Measurements from ENCODE around the gene NHSL1. TPM values are rescaled to one million over a fixed set of nuclear protein-coding genes. Genes with fewer than 3 reads are reported as not detected.

NHSL1 gene
- total and polyA plus RNA-seq, 4 donors: 19.6 to 31.3 (median 26.2) TPM

DNA sequence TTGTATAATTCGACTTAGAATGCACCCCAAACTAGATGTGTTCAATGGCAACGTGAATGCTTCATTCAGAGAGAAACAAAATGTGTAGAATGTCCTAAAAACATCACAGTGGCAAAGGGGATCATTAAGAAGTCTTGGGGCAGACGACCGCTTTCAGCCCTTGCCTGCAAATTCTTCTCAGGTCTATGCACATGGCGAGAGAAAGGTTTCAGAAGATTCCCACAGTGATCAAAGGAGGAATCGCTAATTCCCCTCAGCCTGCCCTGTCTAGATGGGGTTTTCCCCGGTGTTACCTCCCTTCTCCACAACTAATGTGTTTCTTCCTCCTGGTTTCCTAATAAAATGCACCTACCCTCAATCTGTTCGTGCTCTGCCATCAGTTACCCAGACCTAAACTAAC, 13.3 kb upstream of the NHSL1 start:
- H3K4me3 ChIP-seq (ENCODE audit: low read depth, low read length): no peak overlapping the region
- H3K27ac ChIP-seq (ENCODE audit: low read depth, low read length): no peak overlapping the region
- peaks cover 8% of the 10 kb centered on the region for H3K4me1 ChIP-seq (ENCODE audit: control insufficient read depth, insufficient read depth, low read length)
- H3K36me3 ChIP-seq (ENCODE audit: control insufficient read depth, insufficient read depth, low read length): no peaks in the 10 kb centered on the region
- peak in 1 of 6 donors; percentile 64 for DNase-seq (ENCODE audit: low read depth in 4 of 6, low spot score in 6 of 6)
- no peaks in the 10 kb centered on the region for H3K27me3 ChIP-seq (ENCODE audit: control insufficient read depth, insufficient read depth, low read length)
- peaks cover under 1% of the 10 kb centered on the region for H3K9me3 ChIP-seq (ENCODE audit: control insufficient read depth, insufficient read depth, low read length)
- WGBS (ENCODE audit: insufficient coverage): 25% methylated on average over 7 of the region's 8 CpGs

DNA sequence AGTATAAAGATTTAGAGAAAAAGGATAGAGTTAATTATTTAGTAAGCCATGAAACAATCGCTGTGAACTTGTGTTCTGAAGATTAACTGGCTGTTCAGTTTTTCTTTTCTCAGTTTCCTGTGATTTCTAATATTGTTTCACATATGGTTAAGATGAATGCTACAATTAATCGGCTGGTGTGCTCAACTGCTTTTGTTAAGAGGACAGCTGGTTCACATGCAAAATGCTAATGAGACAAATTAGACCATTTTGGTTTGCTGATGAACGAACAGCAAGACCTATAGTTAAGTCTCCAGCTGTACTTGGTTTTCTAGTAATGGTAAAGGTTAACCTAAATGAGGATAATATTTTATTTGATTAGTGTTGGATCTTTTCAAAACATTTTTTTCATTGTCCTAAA, 10.8 kb upstream of the NHSL1 start:
- H3K9me3 ChIP-seq (ENCODE audit: control insufficient read depth, insufficient read depth, low read length): no peaks in the 10 kb centered on the region
- DNase-seq (ENCODE audit: low read depth in 4 of 6, low spot score in 6 of 6): peak in 2 of 6 donors; percentile 41 to 63
- H3K36me3 ChIP-seq (ENCODE audit: control insufficient read depth, insufficient read depth, low read length): no peaks in the 10 kb centered on the region
- 64% methylated on average over 2 of the region's 3 CpGs for WGBS (ENCODE audit: insufficient coverage)
- peaks cover 3% of the 10 kb centered on the region for H3K4me1 ChIP-seq (ENCODE audit: control insufficient read depth, insufficient read depth, low read length)
- H3K4me3 ChIP-seq (ENCODE audit: low read depth, low read length): no peak overlapping the region
- H3K27me3 ChIP-seq (ENCODE audit: control insufficient read depth, insufficient read depth, low read length): no peaks in the 10 kb centered on the region
- no peak overlapping the region for H3K27ac ChIP-seq (ENCODE audit: low read depth, low read length)

- DNase-seq (ENCODE audit: low read depth in 4 of 6, low spot score in 6 of 6): peak in 3 of 6 donors; percentile 42 to 84 (median 74)
- H3K9me3 ChIP-seq (ENCODE audit: control insufficient read depth, insufficient read depth, low read length): no peaks in the 10 kb centered on the region
- H3K27me3 ChIP-seq (ENCODE audit: control insufficient read depth, insufficient read depth, low read length): no peaks in the 10 kb centered on the region
- H3K27ac ChIP-seq (ENCODE audit: low read depth, low read length): no peak overlapping the region
- H3K4me1 ChIP-seq (ENCODE audit: control insufficient read depth, insufficient read depth, low read length): peaks cover 3% of the 10 kb centered on the region
- no peak overlapping the region for H3K4me3 ChIP-seq (ENCODE audit: low read depth, low read length)
- no peaks in the 10 kb centered on the region for H3K36me3 ChIP-seq (ENCODE audit: control insufficient read depth, insufficient read depth, low read length)
- WGBS (ENCODE audit: insufficient coverage): 19% methylated on average over 2 of the region's 6 CpGs
These were observed 10.1 kb upstream of the NHSL1 start for GRCh38 chr6:138509371-138509770.

DNA sequence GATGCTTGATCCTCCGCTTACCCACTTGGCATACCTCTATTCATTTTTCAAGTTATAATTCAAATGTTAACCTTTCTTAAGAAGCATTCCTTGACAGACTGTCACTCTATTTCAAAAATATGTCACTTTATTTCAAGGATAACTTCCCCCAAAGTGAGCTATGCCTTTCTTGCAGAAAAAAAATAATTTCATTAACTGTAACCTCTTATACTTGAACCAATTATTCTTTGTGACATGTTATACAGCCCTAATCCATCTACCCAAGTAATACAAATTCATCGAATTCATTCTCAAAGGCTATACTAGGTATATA, 9.3 kb upstream of the NHSL1 start:
- DNase-seq (ENCODE audit: low read depth in 4 of 6, low spot score in 6 of 6): no peak
- H3K27ac ChIP-seq (ENCODE audit: low read depth, low read length): no peak overlapping the region
- WGBS (ENCODE audit: insufficient coverage): 100% methylated on average over 1 of the region's 2 CpGs
- no peaks in the 10 kb centered on the region for H3K27me3 ChIP-seq (ENCODE audit: control insufficient read depth, insufficient read depth, low read length)
- H3K36me3 ChIP-seq (ENCODE audit: control insufficient read depth, insufficient read depth, low read length): no peaks in the 10 kb centered on the region
- H3K9me3 ChIP-seq (ENCODE audit: control insufficient read depth, insufficient read depth, low read length): no peaks in the 10 kb centered on the region
- H3K4me3 ChIP-seq (ENCODE audit: low read depth, low read length): no peak overlapping the region
- peaks cover 3% of the 10 kb centered on the region for H3K4me1 ChIP-seq (ENCODE audit: control insufficient read depth, insufficient read depth, low read length)

DNA sequence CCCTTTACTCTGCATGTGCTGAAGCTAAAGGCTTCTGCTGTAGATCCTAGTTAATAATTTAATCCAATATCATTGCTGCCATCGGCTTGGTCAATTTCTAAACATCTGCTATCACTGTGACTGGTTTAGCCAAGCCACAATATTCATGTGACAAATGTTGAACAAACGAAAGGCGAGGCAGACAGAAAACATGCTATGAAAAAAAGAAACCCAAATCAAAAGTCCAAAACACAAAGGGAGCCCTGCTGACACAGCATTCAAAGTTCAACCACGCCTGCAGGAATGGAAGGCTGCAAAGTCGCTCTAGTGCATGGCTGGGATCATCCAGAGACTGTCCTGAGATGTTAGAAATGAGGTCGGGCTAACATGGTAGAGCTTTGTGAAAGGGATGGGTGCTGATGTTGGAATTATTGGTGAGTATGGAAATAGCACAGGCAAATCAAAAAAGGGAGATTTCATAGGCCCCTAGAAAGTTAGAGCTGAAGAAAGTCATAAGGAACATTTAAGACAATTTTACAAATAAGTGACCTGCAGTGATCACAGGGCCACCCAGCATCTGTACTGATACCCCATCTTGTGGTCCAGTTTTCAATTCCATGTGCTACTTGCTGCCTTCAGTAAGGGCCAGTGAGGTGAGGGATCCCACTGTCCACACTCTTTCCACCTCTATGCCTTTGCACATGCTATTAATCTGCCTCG, 8.8 kb upstream of the NHSL1 start:
- H3K9me3 ChIP-seq (ENCODE audit: control insufficient read depth, insufficient read depth, low read length): no peaks in the 10 kb centered on the region
- no peak for DNase-seq (ENCODE audit: low read depth in 4 of 6, low spot score in 6 of 6)
- WGBS (ENCODE audit: insufficient coverage): 63% methylated on average over 5 of the region's 7 CpGs
- H3K27me3 ChIP-seq (ENCODE audit: control insufficient read depth, insufficient read depth, low read length): no peaks in the 10 kb centered on the region
- peaks cover 3% of the 10 kb centered on the region for H3K4me1 ChIP-seq (ENCODE audit: control insufficient read depth, insufficient read depth, low read length)
- H3K36me3 ChIP-seq (ENCODE audit: control insufficient read depth, insufficient read depth, low read length): no peaks in the 10 kb centered on the region
- no peak overlapping the region for H3K27ac ChIP-seq (ENCODE audit: low read depth, low read length)
- H3K4me3 ChIP-seq (ENCODE audit: low read depth, low read length): no peak overlapping the region

- WGBS (ENCODE audit: insufficient coverage): 98% methylated on average over 7 of the region's 14 CpGs
- DNase-seq (ENCODE audit: low read depth in 4 of 6, low spot score in 6 of 6): no peak
- Histone ChIP-seq H3K36me3 (ENCODE audit: control insufficient read depth, insufficient read depth, low read length) (no peaks in the 10 kb centered on the region), H3K4me1 (ENCODE audit: control insufficient read depth, insufficient read depth, low read length) (no peaks in the 10 kb centered on the region), H3K27me3 (ENCODE audit: control insufficient read depth, insufficient read depth, low read length) (no peaks in the 10 kb centered on the region), H3K27ac (ENCODE audit: low read depth, low read length) (no peak overlapping the region), H3K9me3 (ENCODE audit: control insufficient read depth, insufficient read depth, low read length) (no peaks in the 10 kb centered on the region), H3K4me3 (ENCODE audit: low read depth, low read length) (no peak overlapping the region)
These were observed 5.7 kb upstream of the NHSL1 start for GRCh38 chr6:138504764-138505689.

DNA sequence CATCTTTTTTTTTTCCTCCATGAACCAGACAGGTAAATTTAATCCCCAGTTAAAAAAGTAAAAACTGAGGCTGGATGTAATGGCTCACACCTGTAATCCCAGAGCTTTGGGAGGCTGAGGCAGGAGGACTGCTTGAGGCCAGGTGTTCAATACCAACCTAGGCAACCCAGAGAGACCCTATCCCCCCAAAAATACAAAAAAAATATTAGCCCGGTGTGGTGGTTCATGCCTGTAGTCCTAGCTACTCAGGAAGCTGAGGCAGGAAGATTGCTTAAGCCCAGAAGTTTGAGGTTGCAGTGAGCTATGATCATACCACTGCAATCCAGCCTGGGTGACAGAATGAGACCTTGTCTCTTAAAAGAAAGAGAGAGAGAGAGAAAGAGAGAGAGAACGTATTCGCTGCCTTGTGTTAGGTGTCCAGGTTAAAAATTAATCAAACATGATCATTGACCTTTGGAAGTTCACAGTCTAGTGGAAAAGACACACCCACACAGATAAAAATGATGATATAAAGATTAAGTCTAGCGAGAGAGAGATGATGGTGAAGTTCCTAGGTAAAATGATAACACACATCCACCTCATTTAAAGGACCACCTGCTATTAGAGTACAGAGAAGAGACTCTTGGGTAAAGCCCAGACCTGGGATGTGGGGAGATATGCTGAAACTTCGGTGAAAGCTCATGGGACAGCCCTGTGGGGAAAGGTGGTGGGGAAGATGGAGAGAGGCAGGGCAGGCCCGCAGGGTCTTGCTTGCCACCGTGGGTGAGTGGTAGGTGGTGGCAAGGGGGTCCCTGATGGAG, 4.8 kb upstream of the NHSL1 start:
- H3K27me3 ChIP-seq (ENCODE audit: control insufficient read depth, insufficient read depth, low read length): no peaks in the 10 kb centered on the region
- H3K27ac ChIP-seq (ENCODE audit: low read depth, low read length): no peak overlapping the region
- WGBS (ENCODE audit: insufficient coverage): 91% methylated on average over 3 of the region's 7 CpGs
- H3K4me1 ChIP-seq (ENCODE audit: control insufficient read depth, insufficient read depth, low read length): no peaks in the 10 kb centered on the region
- H3K36me3 ChIP-seq (ENCODE audit: control insufficient read depth, insufficient read depth, low read length): no peaks in the 10 kb centered on the region
- H3K9me3 ChIP-seq (ENCODE audit: control insufficient read depth, insufficient read depth, low read length): no peaks in the 10 kb centered on the region
- no peak for DNase-seq (ENCODE audit: low read depth in 4 of 6, low spot score in 6 of 6)
- H3K4me3 ChIP-seq (ENCODE audit: low read depth, low read length): no peak overlapping the region

DNA sequence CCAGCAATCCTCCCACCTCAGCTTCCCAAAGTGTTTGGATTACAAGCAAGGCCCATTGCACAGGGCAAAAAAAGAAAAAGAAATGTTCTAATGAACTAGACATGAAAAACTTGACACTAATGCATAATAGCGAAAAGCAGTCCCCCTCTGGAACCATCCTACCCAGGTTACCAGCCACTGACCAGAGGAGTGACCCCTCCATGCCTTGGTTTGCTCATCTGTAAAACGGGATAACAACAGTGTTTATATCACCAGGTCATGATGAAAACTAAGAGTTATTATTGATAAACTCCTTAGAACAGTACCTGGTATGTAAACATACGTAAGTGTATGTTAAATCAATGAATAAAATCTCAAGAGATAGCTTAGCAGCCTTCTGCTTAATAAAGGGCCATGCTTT, 3.3 kb upstream of the NHSL1 start:
- Histone ChIP-seq H3K27ac (ENCODE audit: low read depth, low read length) (no peak overlapping the region), H3K9me3 (ENCODE audit: control insufficient read depth, insufficient read depth, low read length) (no peaks in the 10 kb centered on the region), H3K36me3 (ENCODE audit: control insufficient read depth, insufficient read depth, low read length) (no peaks in the 10 kb centered on the region), H3K4me3 (ENCODE audit: low read depth, low read length) (no peak overlapping the region), H3K4me1 (ENCODE audit: control insufficient read depth, insufficient read depth, low read length) (no peaks in the 10 kb centered on the region), H3K27me3 (ENCODE audit: control insufficient read depth, insufficient read depth, low read length) (no peaks in the 10 kb centered on the region)
- no CpG with 5 or more reads among the region's 3 CpGs for WGBS (ENCODE audit: insufficient coverage)
- no peak for DNase-seq (ENCODE audit: low read depth in 4 of 6, low spot score in 6 of 6)

DNA sequence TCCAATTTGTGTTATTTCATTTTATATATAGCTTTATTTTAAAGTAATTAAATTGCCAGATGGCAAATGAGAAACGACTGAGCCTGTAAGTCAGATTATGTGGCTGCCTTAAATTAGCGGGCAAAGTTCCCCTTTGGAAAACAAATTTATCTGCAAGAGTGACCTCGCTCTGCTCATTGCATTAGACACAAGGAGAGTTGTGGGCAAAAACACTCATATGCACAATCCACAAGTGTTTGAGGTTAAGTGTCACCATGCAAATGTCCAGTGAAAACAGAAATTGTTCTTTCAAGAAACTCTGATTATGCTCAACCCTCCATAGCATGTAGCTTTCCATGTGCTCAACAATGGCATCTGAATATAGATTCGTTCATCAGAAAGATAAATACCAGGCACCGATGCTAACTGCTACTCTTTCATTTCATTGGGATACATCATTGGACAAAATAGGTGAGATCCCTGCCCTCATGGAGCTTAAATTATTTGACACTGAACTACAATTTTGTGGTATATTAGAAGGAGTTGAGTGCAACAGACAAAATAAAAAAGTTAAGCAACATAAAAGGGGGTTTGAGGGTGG, 1.7 kb upstream of the NHSL1 start:
- no peak for DNase-seq (ENCODE audit: low read depth in 4 of 6, low spot score in 6 of 6)
- Histone ChIP-seq H3K4me3 (ENCODE audit: low read depth, low read length) (no peak overlapping the region), H3K9me3 (ENCODE audit: control insufficient read depth, insufficient read depth, low read length) (no peaks in the 10 kb centered on the region), H3K27ac (ENCODE audit: low read depth, low read length) (no peak overlapping the region), H3K4me1 (ENCODE audit: control insufficient read depth, insufficient read depth, low read length) (no peaks in the 10 kb centered on the region), H3K27me3 (ENCODE audit: control insufficient read depth, insufficient read depth, low read length) (no peaks in the 10 kb centered on the region), H3K36me3 (ENCODE audit: control insufficient read depth, insufficient read depth, low read length) (no peaks in the 10 kb centered on the region)
- 44% methylated on average over 2 of the region's 5 CpGs for WGBS (ENCODE audit: insufficient coverage)

Measured in spinal cord (tissue), 10 donors.